Right lobe of liver (tissue), 4 donors: ENCODE data around the gene ALK.

ENCODE experiments used
- CTCF ChIP-seq, 4 donors: fragments of 200-600 bp in 3 of 4; fragments of 450-650 bp in 1 of 4; IDR thresholded peaks; one replicate each; pipeline versions ENCODE4 v1.5.1 to v1.8.0; 2016 to 2022; ENCODE audit warnings: antibody characterized with exemption in 4 of 4, mild to moderate bottlenecking in 2 of 4
- POLR2A ChIP-seq: fragments of 450-650 bp; IDR thresholded peaks from one replicate; pipeline ENCODE4 v1.6.1; 2017; ENCODE audit warnings: antibody characterized with exemption, mild to moderate bottlenecking
- donor health status: DM: no; HTN: no; CAD: no.
- donor health status: DM: no; HTN: no; CAD: no.
- donor health status: DM: no; HTN: yes; CAD: no.

GRCh38 chr2:29360016-29360784 lies 561.2 kb downstream of the ALK start:
- no peak for TF ChIP-seq POLR2A
- no peak for TF ChIP-seq CTCF (IDR thresholded peaks at IDR 0.05)
